GM12878 (cell line): ENCODE results near the gene BTBD9.

ENCODE experiments used
- CTCF ChIP-seq, 3 experiments: IDR thresholded peaks in 2 of 3; conservative IDR thresholded peaks in 1 of 3; 2 replicates each; pipeline ENCODE4 v1.5.1; 2011; ENCODE audit warnings: low read depth in 3 of 3, low read length in 3 of 3, mild to moderate bottlenecking in 3 of 3, control low read depth in 2 of 3, moderate library complexity in 2 of 3, inconsistent platforms in 1 of 3, mixed read lengths in 1 of 3; ENCODE audit not compliant: control insufficient read depth in 2 of 3, insufficient read depth in 1 of 3; ENCODE audit errors: extremely low read depth in 1 of 3
- EP300 ChIP-seq, 2 experiments: fragments of 150-350 bp in 1 of 2; IDR thresholded peaks; 2 replicates each; pipeline ENCODE4 v1.6.1; 2011 to 2012; ENCODE audit warnings: low read depth in 2 of 2, low read length in 2 of 2, borderline replicate concordance in 1 of 2, improper control_type of control experiment in 1 of 2, inconsistent platforms in 1 of 2; ENCODE audit not compliant: control insufficient read depth in 1 of 2
- HDAC2 ChIP-seq: fragments of 200-600 bp; sonication (generic); IDR thresholded peaks from 2 replicates; pipeline ENCODE4 v1.6.1; 2017
- RAD21 ChIP-seq: IDR thresholded peaks from 2 replicates; pipeline ENCODE4 v1.6.1; 2011; ENCODE audit warnings: mild to moderate bottlenecking, low read depth, low read length, moderate library complexity; ENCODE audit not compliant: insufficient read depth
- SMC3 ChIP-seq: IDR thresholded peaks from 2 replicates; pipeline ENCODE4 v1.6.1; 2011; ENCODE audit warnings: low read length, improper control_type of control experiment, borderline replicate concordance

- TF ChIP-seq CTCF (IDR thresholded peaks at IDR 0.05 in 2 of 3, conservative IDR thresholded peaks at IDR 0.05 in 1 of 3; ENCODE audit: control insufficient read depth in 2 of 3, extremely low read depth in 1 of 3, insufficient read depth in 1 of 3, low read depth in 3 of 3, low read length in 3 of 3) (no peak), SMC3 (no peak), RAD21 (no peak), HDAC2 (no peak), EP300 (IDR thresholded peaks at IDR 0.05; ENCODE audit: borderline replicate concordance in 1 of 2, control insufficient read depth in 1 of 2, low read depth in 2 of 2, low read length in 2 of 2) (no peak)
Observed at GRCh38 chr6:38508286-38508685, 131.4 kb downstream of the BTBD9 start.
